Measurements from ENCODE around the gene DYNLRB1.

Gene DYNLRB1

DNA sequence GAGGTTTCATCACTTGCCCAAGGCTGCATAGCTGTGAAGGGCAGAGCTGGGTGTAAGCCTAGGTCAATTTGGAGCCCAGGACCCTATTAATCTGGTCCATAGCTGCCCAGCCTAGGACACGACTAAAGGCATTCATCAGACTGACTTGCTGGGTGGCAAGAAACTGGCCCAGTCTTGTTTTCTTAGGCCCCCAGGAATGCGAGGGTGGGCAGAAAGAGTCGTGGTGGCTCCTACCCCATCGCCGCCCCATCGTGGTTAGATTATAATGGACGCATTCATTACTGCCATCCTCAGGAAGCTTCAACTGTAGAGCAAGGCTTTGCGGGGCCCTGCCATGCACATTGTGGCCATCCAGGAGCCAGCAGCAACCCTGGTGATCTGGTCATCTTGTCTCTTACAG is 16.1 kb downstream of the DYNLRB1 start:
- Histone ChIP-seq H3K4me1 (peaks cover 7% of the 10 kb centered on the region), H3K9me3 (no peaks in the 10 kb centered on the region), H4K20me1 (peaks cover 84% of the 10 kb centered on the region), H3K27ac (no peak overlapping the region), H3K4me2 (no peak overlapping the region), H3K4me3 (no peak overlapping the region), H3K9ac (no peak overlapping the region), H3K27me3 (no peaks in the 10 kb centered on the region), H3K36me3 (peaks cover 97% of the 10 kb centered on the region)
- no peak for TF ChIP-seq Cebpa-rat (IDR thresholded peaks at IDR 0.05)

DNA sequence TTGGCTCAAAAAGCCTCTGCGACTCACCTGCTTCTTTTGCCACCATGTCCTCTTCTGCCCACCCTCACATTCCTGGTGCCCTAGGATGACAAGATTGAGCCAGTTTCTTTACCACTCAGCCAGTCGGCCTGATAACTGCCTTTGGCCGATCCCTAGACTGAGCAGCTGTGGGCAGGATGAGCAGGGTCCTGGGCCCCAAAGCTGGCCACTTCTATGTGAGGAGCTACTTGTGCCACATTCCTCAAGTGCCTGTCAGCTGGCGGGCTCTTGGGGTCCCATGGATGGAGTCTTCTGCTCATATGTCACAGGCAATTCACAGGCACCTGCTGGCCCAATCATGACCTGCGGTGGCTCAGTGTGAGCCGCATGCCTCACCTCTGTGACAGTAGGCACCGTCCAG is 16.5 kb downstream of the DYNLRB1 start:
- Histone ChIP-seq H3K9ac (no peak overlapping the region), H3K4me3 (no peak overlapping the region), H3K36me3 (peaks cover 97% of the 10 kb centered on the region), H4K20me1 (peaks cover 84% of the 10 kb centered on the region), H3K27ac (no peak overlapping the region), H3K9me3 (no peaks in the 10 kb centered on the region), H3K27me3 (no peaks in the 10 kb centered on the region), H3K4me2 (no peak overlapping the region), H3K4me1 (peaks cover 7% of the 10 kb centered on the region)
- no peak for TF ChIP-seq Cebpa-rat (IDR thresholded peaks at IDR 0.05)

DNA sequence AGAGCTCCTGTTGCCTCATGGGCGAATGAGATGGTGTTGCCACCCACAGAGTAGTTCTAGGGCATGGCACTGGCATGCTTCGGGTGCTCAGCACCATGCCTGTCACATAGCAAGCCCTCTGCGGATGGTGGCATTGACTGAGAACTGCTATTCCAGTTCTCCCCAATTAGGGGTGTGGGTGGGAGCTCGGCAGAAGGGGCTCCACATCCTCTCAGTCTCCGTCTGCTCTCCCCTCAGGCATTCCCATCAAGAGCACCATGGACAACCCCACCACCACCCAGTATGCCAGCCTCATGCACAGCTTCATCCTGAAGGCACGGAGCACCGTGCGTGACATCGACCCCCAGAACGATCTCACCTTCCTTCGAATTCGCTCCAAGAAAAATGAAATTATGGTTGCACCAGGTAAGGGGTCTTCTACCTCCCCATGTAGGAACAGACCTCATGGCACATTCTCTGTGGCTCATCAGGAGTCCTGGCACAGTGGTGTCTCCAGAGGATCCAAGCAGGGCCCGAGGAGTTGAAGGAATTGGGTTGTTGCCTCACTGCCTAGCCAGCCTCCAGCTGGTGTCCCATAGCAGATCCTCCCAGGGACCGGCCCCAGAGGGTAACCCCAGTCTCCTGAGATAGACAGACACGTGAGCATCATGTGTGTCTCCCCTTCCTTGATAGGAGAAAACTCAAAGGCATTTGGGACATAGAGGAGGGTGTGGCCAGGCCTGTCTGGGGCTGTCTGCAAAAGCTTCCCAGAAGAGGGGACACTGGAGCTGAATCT is 18.4 kb downstream of the DYNLRB1 start:
- Histone ChIP-seq H3K4me2 (no peak overlapping the region), H3K27ac (no peak overlapping the region), H3K9ac (no peak overlapping the region), H3K36me3 (peaks cover 99% of the 10 kb centered on the region), H3K4me3 (no peak overlapping the region), H4K20me1 (peaks cover 82% of the 10 kb centered on the region), H3K4me1 (peaks cover 7% of the 10 kb centered on the region), H3K9me3 (no peaks in the 10 kb centered on the region), H3K27me3 (no peaks in the 10 kb centered on the region)
- TF ChIP-seq Cebpa-rat (IDR thresholded peaks at IDR 0.05), result no peak

DNA sequence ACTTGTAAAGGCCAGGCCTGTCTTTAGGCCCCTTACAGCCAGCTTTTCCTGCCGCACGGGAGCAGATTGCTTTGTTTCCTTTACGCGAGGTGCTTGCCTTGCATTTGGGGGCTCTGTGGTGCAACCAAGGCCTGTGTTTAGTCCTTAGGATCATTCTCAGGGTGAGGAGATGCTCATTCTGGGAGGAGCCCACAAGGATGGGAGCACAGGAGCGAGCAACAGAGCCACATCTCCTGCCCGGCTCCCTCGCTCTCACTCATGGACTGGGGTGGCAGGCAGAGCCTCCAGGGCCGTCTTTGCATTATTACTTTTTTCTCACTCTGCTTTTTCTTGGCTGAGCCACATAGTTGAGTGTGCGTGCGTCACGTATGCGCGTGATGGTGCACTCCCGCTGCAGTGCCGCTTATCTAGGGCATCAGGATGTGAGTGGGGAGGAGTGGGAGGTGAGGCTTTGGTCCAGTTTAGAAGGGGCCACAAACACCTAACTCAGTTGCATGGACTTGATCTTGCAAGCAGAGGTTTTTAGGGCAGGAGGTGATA is 19.1 kb downstream of the DYNLRB1 start:
- H3K4me3 ChIP-seq, result no peak overlapping the region
- no peaks in the 10 kb centered on the region for H3K27me3 ChIP-seq
- peaks cover 81% of the 10 kb centered on the region for H4K20me1 ChIP-seq
- H3K4me1 ChIP-seq, result peaks cover 7% of the 10 kb centered on the region
- no peak overlapping the region for H3K4me2 ChIP-seq
- TF ChIP-seq Cebpa-rat (IDR thresholded peaks at IDR 0.05), result no peak
- no peaks in the 10 kb centered on the region for H3K9me3 ChIP-seq
- no peak overlapping the region for H3K27ac ChIP-seq
- H3K36me3 ChIP-seq, result peaks cover 99% of the 10 kb centered on the region
- H3K9ac ChIP-seq, result no peak overlapping the region

DNA sequence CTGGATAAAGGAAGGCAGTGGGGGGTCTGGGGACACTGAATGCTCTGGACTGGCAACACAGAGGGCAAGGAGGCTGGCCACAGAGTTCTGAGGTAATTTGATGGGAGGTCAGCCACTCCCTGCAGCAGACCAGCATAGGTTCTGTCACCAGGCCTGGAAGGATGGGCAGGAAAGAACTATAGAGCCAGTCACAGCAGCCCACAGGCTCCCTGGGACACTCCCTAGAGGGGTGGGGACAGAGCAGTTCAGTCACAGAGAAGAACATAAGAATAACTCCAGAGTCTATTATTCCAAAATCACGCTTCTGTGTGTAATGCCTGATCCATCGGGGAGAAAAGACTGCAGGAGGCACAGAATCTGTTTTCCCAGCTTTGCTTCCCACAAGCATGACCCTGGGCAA is 19.6 kb downstream of the DYNLRB1 start:
- H3K9ac ChIP-seq, result no peak overlapping the region

DNA sequence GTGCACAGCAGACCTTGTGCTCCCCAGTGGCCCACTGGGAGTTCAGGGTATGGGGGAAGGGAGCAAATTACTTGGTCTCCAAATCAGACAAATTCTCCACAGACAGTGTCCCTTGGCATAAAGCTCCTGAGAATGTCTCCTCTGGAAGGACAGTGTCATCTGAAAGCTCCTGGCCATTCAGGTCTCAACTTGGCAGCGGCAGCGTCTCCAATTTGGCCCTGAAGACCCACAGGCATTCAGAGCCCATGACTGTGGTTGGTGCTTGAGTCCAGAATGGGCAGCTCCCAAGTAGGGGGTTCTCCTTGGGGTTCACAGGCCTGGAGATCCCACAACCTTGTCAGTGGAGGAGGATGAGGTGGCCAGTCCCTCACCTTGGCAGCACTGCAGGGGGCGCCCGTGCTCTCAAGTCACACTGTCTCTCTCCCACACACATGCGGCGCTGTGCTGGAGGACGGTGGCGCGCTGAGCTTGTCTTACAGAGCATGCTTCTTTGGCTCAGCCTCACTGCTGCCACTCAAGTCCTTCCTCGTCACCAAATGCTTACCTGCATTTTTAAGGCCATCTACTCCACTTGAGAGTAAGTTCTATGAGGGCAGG is 20.7 kb downstream of the DYNLRB1 start:
- H3K27me3 ChIP-seq, result no peaks in the 10 kb centered on the region
- no peak overlapping the region for H3K9ac ChIP-seq
- H3K9me3 ChIP-seq, result no peaks in the 10 kb centered on the region
- H3K27ac ChIP-seq, result no peak overlapping the region
- H4K20me1 ChIP-seq, result peaks cover 77% of the 10 kb centered on the region
- no peak for TF ChIP-seq Cebpa-rat (IDR thresholded peaks at IDR 0.05)
- H3K4me2 ChIP-seq, result no peak overlapping the region
- H3K4me3 ChIP-seq, result no peak overlapping the region
- H3K4me1 ChIP-seq, result peaks cover 16% of the 10 kb centered on the region
- H3K36me3 ChIP-seq, result peaks cover 99% of the 10 kb centered on the region

More for the DNA sequence above, 19.6 kb downstream of the DYNLRB1 start:
- H4K20me1 ChIP-seq, result peaks cover 81% of the 10 kb centered on the region
- H3K4me3 ChIP-seq, result no peak overlapping the region
- no peaks in the 10 kb centered on the region for H3K27me3 ChIP-seq
- no peak overlapping the region for H3K27ac ChIP-seq
- H3K36me3 ChIP-seq, result peaks cover 99% of the 10 kb centered on the region
- peaks cover 10% of the 10 kb centered on the region for H3K4me1 ChIP-seq
- no peak for TF ChIP-seq Cebpa-rat (IDR thresholded peaks at IDR 0.05)
- no peaks in the 10 kb centered on the region for H3K9me3 ChIP-seq
- no peak overlapping the region for H3K4me2 ChIP-seq

DNA sequence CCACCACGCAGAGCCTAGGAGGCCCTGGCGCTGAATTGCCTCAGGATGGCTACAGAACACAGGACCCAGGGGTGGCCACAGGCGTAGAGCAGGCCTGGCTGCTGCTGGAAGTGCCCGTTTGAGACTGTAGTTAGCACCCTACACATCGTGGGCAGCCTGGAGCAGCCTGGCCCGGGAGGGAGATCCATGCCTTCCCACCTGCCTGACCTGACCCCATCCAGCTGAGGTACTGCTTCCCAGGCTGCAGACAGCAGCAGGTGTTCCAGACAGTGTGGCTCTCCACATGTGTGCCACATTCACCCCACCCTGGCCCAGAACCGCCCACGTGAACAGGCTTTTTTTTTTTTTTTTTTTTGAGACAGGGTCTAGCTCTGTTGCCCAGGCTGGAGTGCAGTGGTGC is 21.4 kb downstream of the DYNLRB1 start:
- Histone ChIP-seq H3K27ac (no peak overlapping the region), H3K4me1 (peaks cover 16% of the 10 kb centered on the region), H3K27me3 (no peaks in the 10 kb centered on the region), H3K4me2 (no peak overlapping the region), H3K9me3 (no peaks in the 10 kb centered on the region), H3K9ac (no peak overlapping the region), H4K20me1 (peaks cover 69% of the 10 kb centered on the region), H3K36me3 (peaks cover 99% of the 10 kb centered on the region), H3K4me3 (no peak overlapping the region)
- TF ChIP-seq Cebpa-rat (IDR thresholded peaks at IDR 0.05), result no peak

DNA sequence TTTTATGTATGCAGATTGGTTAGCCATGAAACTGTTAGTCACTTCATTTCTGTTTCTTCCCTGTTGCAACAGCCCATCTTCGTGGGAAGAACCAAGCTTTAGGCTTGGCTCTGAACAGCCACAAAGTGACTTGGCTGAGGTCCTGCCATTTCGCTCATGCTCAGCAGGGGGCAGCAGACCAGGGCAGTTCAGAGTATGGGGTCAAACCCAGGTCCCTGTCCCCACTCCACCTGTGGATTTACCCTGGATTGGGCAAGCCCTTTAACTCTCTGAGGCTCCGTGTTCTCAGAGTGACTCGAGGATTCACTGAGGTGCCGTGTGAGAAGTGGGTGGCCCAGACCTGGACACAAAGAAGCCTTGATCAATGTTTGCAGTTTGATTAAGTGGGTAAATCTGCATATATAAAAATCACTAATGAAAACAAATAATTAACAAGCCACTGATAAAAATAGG is 22.5 kb downstream of the DYNLRB1 start:
- Histone ChIP-seq H3K4me1 (peaks cover 14% of the 10 kb centered on the region), H3K4me2 (no peak overlapping the region), H3K27me3 (no peaks in the 10 kb centered on the region), H4K20me1 (peaks cover 59% of the 10 kb centered on the region), H3K9ac (no peak overlapping the region), H3K27ac (no peak overlapping the region), H3K36me3 (peaks cover 91% of the 10 kb centered on the region), H3K4me3 (no peak overlapping the region), H3K9me3 (no peaks in the 10 kb centered on the region)
- TF ChIP-seq Cebpa-rat (IDR thresholded peaks at IDR 0.05), result no peak

DNA sequence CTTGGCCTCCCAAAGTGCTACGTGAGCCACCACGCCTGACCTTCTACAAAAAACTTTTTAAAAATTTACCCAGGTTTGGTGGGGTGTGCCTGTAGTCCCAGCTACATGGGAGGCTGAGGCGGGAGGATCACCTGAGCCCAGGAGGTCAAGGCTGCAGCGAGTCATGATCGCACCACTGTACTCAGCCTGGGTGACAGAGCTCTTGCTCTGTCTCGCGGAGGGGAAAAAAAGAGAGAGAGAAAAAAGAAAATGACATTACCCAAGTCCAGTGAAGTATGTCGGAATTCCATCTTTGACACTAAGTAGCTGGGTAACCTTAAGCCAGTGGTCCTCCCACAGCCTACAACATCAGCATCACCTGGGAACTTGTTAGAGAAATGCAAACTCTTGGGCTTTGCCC is 23.5 kb downstream of the DYNLRB1 start:
- H3K4me1 ChIP-seq, result peaks cover 18% of the 10 kb centered on the region
- H3K36me3 ChIP-seq, result peaks cover 81% of the 10 kb centered on the region
- H3K9me3 ChIP-seq, result no peaks in the 10 kb centered on the region
- no peaks in the 10 kb centered on the region for H3K27me3 ChIP-seq
- H3K27ac ChIP-seq, result no peak overlapping the region
- TF ChIP-seq Cebpa-rat (IDR thresholded peaks at IDR 0.05), result no peak
- H3K4me3 ChIP-seq, result no peak overlapping the region
- H4K20me1 ChIP-seq, result peaks cover 48% of the 10 kb centered on the region
- no peak overlapping the region for H3K4me2 ChIP-seq
- no peak overlapping the region for H3K9ac ChIP-seq

DNA sequence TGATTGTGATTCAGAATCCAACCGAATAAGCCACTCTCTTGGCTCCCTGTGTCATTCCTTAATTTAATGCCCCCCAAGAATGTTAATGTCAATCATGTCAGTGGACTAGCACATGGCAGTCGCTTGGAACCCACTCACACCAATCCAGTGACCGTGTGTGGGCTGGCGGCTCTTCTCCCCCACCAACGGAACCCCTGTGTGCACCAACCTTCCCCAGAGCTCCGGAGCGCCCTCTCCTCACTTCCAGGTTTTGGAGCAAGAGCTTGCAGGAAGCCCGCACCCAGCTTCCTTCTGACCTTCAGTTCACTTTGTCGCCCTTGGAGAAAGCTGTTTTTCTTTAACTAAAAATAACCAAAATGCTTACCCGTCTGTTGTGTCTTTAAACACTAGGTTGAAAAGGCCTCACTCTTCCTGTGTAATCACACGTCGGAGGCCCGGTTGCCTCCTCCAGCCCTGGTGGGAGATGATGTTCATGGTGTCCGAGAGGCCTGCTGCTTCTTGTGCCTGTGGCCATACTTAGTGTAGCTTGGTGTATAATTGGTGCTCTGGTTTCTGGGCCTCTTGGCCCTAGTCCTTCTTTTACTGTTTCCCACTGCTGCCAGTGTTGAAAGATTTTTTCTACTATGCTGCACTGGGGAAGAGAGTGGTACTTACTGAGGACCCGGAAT is 24.5 kb downstream of the DYNLRB1 start:
- H3K4me2 ChIP-seq, result no peak overlapping the region
- peaks cover 71% of the 10 kb centered on the region for H3K36me3 ChIP-seq
- H3K9me3 ChIP-seq, result no peaks in the 10 kb centered on the region
- H4K20me1 ChIP-seq, result peaks cover 40% of the 10 kb centered on the region
- no peak for TF ChIP-seq Cebpa-rat (IDR thresholded peaks at IDR 0.05)
- peak overlapping the region; percentile 35; the same call in 1 of the 2 replicates for H3K9ac ChIP-seq
- H3K4me1 ChIP-seq, result peaks cover 18% of the 10 kb centered on the region
- H3K27me3 ChIP-seq, result no peaks in the 10 kb centered on the region
- no peak overlapping the region for H3K4me3 ChIP-seq
- H3K27ac ChIP-seq, result peak overlapping the region; percentile 22; the same call in 1 of the 2 replicates

Data from BLaER1 (cell line).